GM12875 (cell line): Measurements from ENCODE around the gene TFCP2.
A peak's percentile ranks its signal among the peaks of the same experiment; 100 is the strongest.

ENCODE experiments used
- H3K4me3 ChIP-seq: one replicate; pipeline ENCODE4 v1.5.1; 2011; ENCODE audit warnings: low read depth, low read length, control low read depth
- TF ChIP-seq, protein P1 (sequence below): IDR thresholded peaks from 2 replicates; pipeline ENCODE4 v1.5.1; 2011; ENCODE audit warnings: low read depth, mild to moderate bottlenecking, control low read depth, inconsistent platforms, low read length, moderate library complexity, borderline replicate concordance; ENCODE audit not compliant: insufficient read depth

Gene TFCP2

DNA sequence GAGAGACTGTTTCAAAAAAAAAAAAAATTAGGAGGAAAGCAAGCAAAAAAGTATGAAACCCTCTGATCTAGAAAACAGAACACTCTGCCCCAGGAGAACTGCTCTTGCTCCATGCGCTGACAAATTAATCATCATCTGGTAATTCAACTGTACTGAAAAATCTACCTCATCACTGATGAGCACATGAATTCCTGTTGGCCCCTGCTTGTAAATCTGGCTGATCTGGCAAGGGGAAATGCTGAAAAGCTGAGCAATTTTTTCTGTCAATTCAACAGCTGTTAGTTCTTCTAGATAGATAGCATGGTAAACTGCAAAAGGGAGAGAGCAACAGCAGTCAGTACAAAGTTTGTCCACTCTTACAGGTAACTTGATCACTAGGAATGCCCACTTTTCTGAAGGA lies 74.3 kb downstream of the TFCP2 start:
- no peak overlapping the region for H3K4me3 ChIP-seq
- TF ChIP-seq, protein P1, sequence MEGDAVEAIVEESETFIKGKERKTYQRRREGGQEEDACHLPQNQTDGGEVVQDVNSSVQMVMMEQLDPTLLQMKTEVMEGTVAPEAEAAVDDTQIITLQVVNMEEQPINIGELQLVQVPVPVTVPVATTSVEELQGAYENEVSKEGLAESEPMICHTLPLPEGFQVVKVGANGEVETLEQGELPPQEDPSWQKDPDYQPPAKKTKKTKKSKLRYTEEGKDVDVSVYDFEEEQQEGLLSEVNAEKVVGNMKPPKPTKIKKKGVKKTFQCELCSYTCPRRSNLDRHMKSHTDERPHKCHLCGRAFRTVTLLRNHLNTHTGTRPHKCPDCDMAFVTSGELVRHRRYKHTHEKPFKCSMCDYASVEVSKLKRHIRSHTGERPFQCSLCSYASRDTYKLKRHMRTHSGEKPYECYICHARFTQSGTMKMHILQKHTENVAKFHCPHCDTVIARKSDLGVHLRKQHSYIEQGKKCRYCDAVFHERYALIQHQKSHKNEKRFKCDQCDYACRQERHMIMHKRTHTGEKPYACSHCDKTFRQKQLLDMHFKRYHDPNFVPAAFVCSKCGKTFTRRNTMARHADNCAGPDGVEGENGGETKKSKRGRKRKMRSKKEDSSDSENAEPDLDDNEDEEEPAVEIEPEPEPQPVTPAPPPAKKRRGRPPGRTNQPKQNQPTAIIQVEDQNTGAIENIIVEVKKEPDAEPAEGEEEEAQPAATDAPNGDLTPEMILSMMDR, result no peak

DNA sequence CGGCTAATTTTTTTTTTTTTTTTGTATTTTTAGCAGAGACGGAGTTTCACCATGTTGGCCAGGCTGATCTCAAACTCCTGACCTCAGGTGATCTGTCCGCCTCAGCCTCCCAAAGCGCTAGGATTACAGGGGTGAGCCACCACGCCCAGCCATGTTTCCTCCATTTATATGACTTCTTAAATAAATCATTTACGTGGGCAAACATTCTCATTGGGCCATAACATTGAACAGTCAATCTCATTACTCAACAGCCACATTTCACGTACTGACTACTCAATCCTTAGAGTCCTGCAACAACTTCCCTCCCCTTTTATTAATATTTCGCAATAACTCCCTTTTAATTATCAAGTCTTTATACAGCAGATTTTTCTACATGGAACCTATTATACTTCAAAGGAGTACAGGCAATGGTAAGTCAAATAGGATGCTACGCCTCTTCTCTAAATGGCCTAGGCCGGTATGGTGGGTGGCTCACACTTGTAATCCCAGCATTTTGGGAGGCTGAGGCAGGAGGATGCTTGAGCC lies 82.2 kb downstream of the TFCP2 start:
- H3K4me3 ChIP-seq, result no peak overlapping the region
- TF ChIP-seq, protein P1, result no peak

DNA sequence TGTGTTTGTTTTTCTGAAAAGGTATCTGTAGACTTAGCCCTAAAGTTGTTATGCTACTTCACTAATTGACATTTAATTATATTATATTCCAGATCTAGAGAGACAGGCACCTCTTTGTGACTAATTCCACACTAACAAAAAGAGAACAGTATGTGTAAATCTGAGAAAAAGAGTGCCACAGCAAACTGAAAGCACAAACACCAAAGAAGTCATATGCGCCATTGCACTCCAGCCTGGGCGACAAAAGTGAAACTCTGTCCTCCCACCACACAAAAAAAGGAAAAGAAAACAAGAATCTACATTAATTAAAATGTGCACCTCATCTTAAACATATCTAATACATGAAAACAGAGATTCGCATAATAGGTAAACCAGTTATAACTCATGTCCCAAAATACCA lies 85.1 kb downstream of the TFCP2 start:
- TF ChIP-seq, protein P1, result no peak
- no peak overlapping the region for H3K4me3 ChIP-seq

DNA sequence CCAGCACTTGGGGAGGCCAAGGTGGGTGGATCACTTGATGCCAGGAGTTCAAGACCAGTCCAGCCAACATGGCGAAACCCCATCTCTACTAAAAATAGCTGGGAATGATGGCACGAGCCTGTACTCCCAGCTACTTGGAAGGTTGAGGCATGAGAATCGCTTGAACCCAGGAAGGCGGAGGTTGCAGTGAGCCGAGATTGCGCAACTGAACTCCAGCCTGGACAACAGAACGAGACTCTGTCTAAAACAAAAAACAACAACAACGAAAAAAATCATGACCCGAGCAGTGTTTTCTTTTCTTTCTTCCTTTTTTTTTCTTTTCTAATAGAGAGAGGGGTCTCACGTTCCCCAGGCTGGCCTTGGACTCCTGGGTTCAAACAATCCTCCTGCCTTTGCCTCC lies 86.0 kb downstream of the TFCP2 start:
- H3K4me3 ChIP-seq, result no peak overlapping the region
- TF ChIP-seq, protein P1, result no peak

DNA sequence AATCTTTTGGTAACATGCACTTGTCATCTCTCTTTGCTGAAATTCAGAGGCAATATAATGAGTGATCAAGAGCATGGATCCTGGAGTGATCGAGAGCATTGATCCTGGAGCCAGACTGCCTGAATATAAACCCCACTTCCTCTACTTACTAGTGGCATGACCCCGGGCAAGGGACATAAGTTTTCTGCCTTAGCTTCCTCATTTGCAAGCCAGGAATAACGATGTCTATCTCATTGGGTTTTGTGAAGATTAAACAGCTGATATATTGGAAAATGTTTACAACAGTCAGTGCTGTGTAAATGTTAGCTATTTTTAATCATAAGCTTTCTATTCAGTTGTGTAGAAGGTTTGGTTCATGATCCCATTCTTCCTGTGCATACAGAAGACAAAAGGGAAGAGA lies 87.2 kb downstream of the TFCP2 start:
- H3K4me3 ChIP-seq, result no peak overlapping the region
- TF ChIP-seq, protein P1, result no peak

DNA sequence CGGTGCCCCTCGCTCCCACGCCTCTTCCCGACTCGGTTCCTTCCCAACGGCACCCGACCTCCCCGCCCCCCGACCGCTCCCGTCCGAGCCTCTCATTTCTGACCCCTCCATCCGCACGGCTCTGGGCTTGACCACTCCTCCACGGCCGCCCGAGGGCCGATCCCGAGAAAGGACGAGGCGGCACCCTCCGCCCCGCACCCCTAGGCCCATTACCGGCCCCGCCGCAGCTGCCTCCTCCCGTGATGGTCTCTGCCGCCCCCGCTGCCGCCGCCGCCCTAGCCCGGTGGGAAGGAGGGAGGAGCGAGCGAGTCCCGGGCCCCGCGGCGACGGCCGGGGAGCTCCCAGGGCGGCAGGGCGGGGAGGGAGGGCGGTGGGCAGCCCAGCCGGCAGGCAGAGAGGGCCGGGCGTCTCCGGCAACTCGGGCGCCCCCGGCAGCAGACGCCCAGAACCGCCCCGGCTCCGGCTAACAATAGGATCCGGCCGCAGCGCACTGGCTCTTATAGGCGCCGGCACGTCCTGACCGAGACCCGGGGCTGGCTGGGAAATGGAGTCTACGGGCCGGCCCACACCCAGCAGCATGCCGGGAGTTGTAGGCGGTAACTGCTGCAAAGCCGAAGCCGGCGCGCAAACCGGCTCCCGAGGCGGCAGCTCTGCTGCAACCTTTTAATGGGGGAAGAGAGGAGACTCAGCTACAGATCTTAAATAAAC lies 89.7 kb downstream of the TFCP2 start, which contains the start of gene CSRNP2:
Gene CSRNP2, minus strand, starts transcription at position 471 of the 708 bp plus-strand sequence. CDS start 7,035 bp downstream, outside the sequence.
- H3K4me3 ChIP-seq, result peak within 1 kb of the TSS; percentile 71
- TF ChIP-seq, protein P1, result no peak

DNA sequence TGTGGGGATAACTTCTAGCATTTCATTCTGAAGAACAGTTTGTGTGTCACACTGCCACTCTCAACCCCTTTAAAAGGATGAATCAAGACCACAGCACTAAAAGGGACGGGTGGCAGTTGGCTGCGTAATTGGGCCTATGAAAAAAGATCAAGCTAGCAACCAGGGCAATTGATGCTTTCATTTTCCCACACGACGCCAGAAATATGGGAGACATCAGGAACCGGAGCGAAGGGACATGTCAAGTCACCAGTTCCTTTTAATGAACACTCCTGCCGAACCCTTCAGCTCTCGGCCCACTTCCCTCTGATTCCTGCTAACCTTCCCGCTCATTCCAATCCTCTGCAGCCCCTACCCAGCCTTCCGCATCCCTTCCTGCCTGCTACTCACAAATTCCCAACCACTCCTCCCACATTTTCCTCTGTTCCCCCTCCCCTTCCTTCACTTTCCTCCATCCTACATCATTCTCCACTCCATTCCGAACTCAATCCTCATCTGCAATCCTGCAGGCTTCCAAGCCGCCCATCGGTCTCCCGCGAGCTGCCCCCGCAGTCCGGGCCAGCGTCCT lies 90.3 kb downstream of the TFCP2 start:
- TF ChIP-seq, protein P1, result no peak

More for the DNA sequence above, 90.3 kb downstream of the TFCP2 start:
- peak overlapping the region; percentile 71 for H3K4me3 ChIP-seq
